Right atrium auricular region (tissue), 2 donors: ENCODE measurements around the gene UGT1A5. TPM values are rescaled to one million over a fixed set of nuclear protein-coding genes. Genes with fewer than 3 reads are reported as not detected.
"Not testable (repeated sequence)": the region's sequence is repeated elsewhere in the genome, so short reads cannot be mapped to it uniquely, and the experiment has no call there.

Source experiments
- DNase-seq: peaks from one replicate; pipeline ENCODE4 v3.0.0-alpha.2; 2019; ENCODE audit warnings: low spot score
- H3K27ac ChIP-seq, 2 donors: fragments of 200-600 bp; sonication (generic); 1 replicate in 1 of 2; 2 replicates in 1 of 2; pipeline ENCODE4 v1.5.1; 2016 to 2019
- H3K27me3 ChIP-seq, 2 donors: fragments of 200-600 bp; sonication (generic); one replicate each; pipeline versions ENCODE4 v1.5.1 to v1.6.0; 2017 to 2019
- H3K36me3 ChIP-seq: fragments of 200-600 bp; sonication (generic); one replicate; pipeline ENCODE4 v1.5.1; 2016
- H3K4me1 ChIP-seq, 2 donors: fragments of 200-600 bp; sonication (generic); one replicate each; pipeline versions ENCODE4 v1.5.1 to v1.6.0; 2017 to 2019
- H3K4me3 ChIP-seq, 2 donors: fragments of 200-600 bp; sonication (generic); 1 replicate in 1 of 2; 2 replicates in 1 of 2; pipeline ENCODE4 v1.5.1; 2017 to 2019; ENCODE audit warnings: mild to moderate bottlenecking in 1 of 2, moderate library complexity in 1 of 2
- H3K9me3 ChIP-seq, 2 donors: fragments of 200-600 bp; sonication (generic); one replicate each; pipeline ENCODE4 v1.5.1; 2019
- CTCF ChIP-seq, 2 donors: fragments of 200-600 bp; sonication (generic); IDR thresholded peaks; one replicate each; pipeline ENCODE4 v1.5.1; 2019; ENCODE audit warnings: antibody characterized with exemption in 2 of 2
- total RNA-seq, 2 donors: library from RNA; depleted of rRNA; stranded (reverse); fragments of >200 nt; gene quantifications; one replicate each; pipeline ENCODE4 v1.1.0, GENCODE V29; 2016

The UGT1A5 gene
- total RNA-seq, 2 donors from 2014 or later = not detected

DNA sequence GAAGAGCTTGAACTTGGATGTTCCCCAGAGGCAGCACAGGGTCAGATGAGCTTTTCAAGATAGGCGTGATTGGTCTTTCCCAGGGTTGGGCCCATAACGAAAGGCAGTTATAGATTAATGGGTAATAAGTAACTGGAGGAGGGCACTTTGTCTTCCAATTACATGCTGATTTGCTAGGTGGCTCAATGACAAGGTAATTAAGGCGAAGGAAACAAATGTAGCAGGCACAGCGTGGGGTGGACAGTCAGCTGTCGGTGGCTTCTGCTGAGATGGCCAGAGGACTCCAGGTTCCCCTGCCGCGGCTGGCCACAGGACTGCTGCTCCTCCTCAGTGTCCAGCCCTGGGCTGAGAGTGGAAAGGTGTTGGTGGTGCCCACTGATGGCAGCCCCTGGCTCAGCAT, 5.8 kb downstream of the UGT1A5 start, which contains the start of gene UGT1A4:
UGT1A4 (plus strand) TSS at position 185 of the 400 bp plus-strand sequence; CDS start at position 270, 85 bp downstream.
- no peaks in the 10 kb centered on the region for H3K4me1 ChIP-seq
- H3K4me3 ChIP-seq = no peak within 1 kb of the TSS
- H3K36me3 ChIP-seq = no peaks in the 10 kb centered on the region
- no peak within 1 kb of the TSS for H3K27ac ChIP-seq
- no peaks in the 10 kb centered on the region for H3K9me3 ChIP-seq
- no peak for DNase-seq
- no peaks in the 10 kb centered on the region for H3K27me3 ChIP-seq
- no peak for TF ChIP-seq CTCF (IDR thresholded peaks at IDR 0.05)

GRCh38 chr2:233728723-233729301, 16.1 kb downstream of the UGT1A5 start, which contains the start of gene UGT1A3:
UGT1A3 (plus strand) TSS chr2:233729042; CDS start chr2:233729127, 85 bp downstream.
- no peaks in the 10 kb centered on the region for H3K9me3 ChIP-seq
- no peak within 1 kb of the TSS for H3K4me3 ChIP-seq
- H3K36me3 ChIP-seq = no peaks in the 10 kb centered on the region
- no peaks in the 10 kb centered on the region for H3K4me1 ChIP-seq
- no peak within 1 kb of the TSS for H3K27ac ChIP-seq
- no peak for DNase-seq
- no peak for TF ChIP-seq CTCF (IDR thresholded peaks at IDR 0.05)
- H3K27me3 ChIP-seq = no peaks in the 10 kb centered on the region

GRCh38 chr2:233736868-233737653, 24.4 kb downstream of the UGT1A5 start:
- H3K36me3 ChIP-seq, H3K27ac ChIP-seq, H3K4me1 ChIP-seq, H3K9me3 ChIP-seq, DNase-seq, H3K4me3 ChIP-seq, H3K27me3 ChIP-seq: not testable (repeated sequence)

- Histone ChIP-seq H3K4me3 (no peak overlapping the region), H3K36me3 (no peaks in the 10 kb centered on the region), H3K27ac (no peak overlapping the region), H3K9me3 (no peaks in the 10 kb centered on the region), H3K4me1 (no peaks in the 10 kb centered on the region), H3K27me3 (no peaks in the 10 kb centered on the region)
- no peak for DNase-seq
- TF ChIP-seq CTCF (IDR thresholded peaks at IDR 0.05) = no peak
Observed at GRCh38 chr2:233740870-233741269, 28.2 kb downstream of the UGT1A5 start.

- H3K27ac ChIP-seq = no peak overlapping the region
- no peak for DNase-seq
- TF ChIP-seq CTCF (IDR thresholded peaks at IDR 0.05) = no peak
Observed at GRCh38 chr2:233743464-233744259, 31.0 kb downstream of the UGT1A5 start.

More at GRCh38 chr2:233743464-233744259, 31.0 kb downstream of the UGT1A5 start:
- H3K27me3 ChIP-seq = no peaks in the 10 kb centered on the region
- no peaks in the 10 kb centered on the region for H3K4me1 ChIP-seq
- H3K4me3 ChIP-seq = no peak overlapping the region
- H3K9me3 ChIP-seq = no peaks in the 10 kb centered on the region
- no peaks in the 10 kb centered on the region for H3K36me3 ChIP-seq
